ENCODE measurements around the gene OR51B4. TPM values are rescaled to one million over a fixed set of nuclear protein-coding genes. Genes with fewer than 3 reads are reported as not detected.

OR51B4 gene
- total and polyA plus RNA-seq, 9 of the 15 experiments (the other 6 are each of a cell fraction or from before 2014, with no cell fraction given): 17.1 to 64.6 (median 39.9) TPM

DNA sequence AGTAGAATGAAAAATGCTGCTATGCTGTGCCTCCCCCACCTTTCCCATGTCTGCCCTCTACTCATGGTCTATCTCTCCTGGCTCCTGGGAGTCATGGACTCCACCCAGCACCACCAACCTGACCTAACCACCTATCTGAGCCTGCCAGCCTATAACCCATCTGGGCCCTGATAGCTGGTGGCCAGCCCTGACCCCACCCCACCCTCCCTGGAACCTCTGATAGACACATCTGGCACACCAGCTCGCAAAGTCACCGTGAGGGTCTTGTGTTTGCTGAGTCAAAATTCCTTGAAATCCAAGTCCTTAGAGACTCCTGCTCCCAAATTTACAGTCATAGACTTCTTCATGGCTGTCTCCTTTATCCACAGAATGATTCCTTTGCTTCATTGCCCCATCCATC is 17.1 kb downstream of the OR51B4 start:
- H4K20me1 ChIP-seq (replicated peaks; ENCODE audit: control insufficient read depth, insufficient read depth, low read length): no peaks in the 10 kb centered on the region
- H3K4me3 ChIP-seq: no peak overlapping the region
- no peaks in the 10 kb centered on the region for H3K27me3 ChIP-seq (ENCODE audit: control insufficient read depth in 2 of 2, insufficient read depth in 2 of 2, low read length in 2 of 2)
- peak; percentile 67 for FAIRE-seq
- no peak overlapping the region for H2AFZ ChIP-seq (ENCODE audit: low read depth, low read length)
- peak overlapping the region; percentile 80 for H3K4me2 ChIP-seq (ENCODE audit: insufficient read depth, low read length)
- WGBS (ENCODE audit: insufficient coverage, low coverage, missing lambda C conversion rate): 0% methylated on average over 2 of the region's 2 CpGs
- peak overlapping the region; percentile 77 for H3K27ac ChIP-seq (ENCODE audit: extremely low read depth, low read depth, low read length)
- peak; percentile 11 for ATAC-seq
- no peaks in the 10 kb centered on the region for H3K9me1 ChIP-seq (ENCODE audit: control insufficient read depth, insufficient read depth, low read length)
- H3K9ac ChIP-seq (ENCODE audit: insufficient read depth in 1 of 2, low read depth in 2 of 2, low read length in 2 of 2): peak overlapping the region in 1 of 2 experiments; percentile 56; a peak in 3 of 4 replicates
- peak; percentile 93 to 97 (median 96) for DNase-seq (ENCODE audit: extremely low read depth in 1 of 4, low spot score in 3 of 4)
- no peaks in the 10 kb centered on the region for H3K9me3 ChIP-seq (replicated peaks; ENCODE audit: control insufficient read depth, insufficient read depth, low read depth, low read length)
- peaks cover 35% of the 10 kb centered on the region for H3K36me3 ChIP-seq (ENCODE audit: control insufficient read depth, insufficient read depth, low read length)
- CTCF ChIA-PET (ENCODE audit: low intra/inter-chr PET ratio): no interaction called here
- POLR2A ChIA-PET: interaction anchor here (0.7 to 6.4 kb wide), 7 partner anchors 14 to 44 kb away, joined by 3 to 40 read pairs (median 4); partner anchors contain the start of gene HBE1
- intact Hi-C loops (cut with micrococcal nuclease) (loop anchor here (10.0 kb wide), 2 partner anchors 220 to 310 kb away; partner anchors contain the start of genes TRIM6 and UBQLN3), in situ Hi-C loops (cut with MboI) (loop anchor here (5.0 kb wide), 2 partner anchors 42 to 162 kb away; no protein-coding TSS in a partner anchor)
- peaks cover 90% of the 10 kb centered on the region for H3K79me2 ChIP-seq (ENCODE audit: control insufficient read depth, insufficient read depth, low read length)
- BruUV-seq (replicated peaks): no TSS peak
- peaks cover 29 to 87% of the 10 kb centered on the region in 2 experiments for H3K4me1 ChIP-seq (replicated peaks in 1 of 2; ENCODE audit: control insufficient read depth in 2 of 2, insufficient read depth in 2 of 2, low read length in 2 of 2)
- peak; percentile 33; the same call in 1 of the 2 replicates for TF ChIP-seq SMARCE1 (IDR thresholded peaks at IDR 0.05)
- peak; percentile 96 for TF ChIP-seq CBFA2T2 (conservative IDR thresholded peaks at IDR 0.05)
- no peak for TF ChIP-seq TCFL5 (CRISPR knock-in tag; conservative IDR thresholded peaks at IDR 0.05)
- TF ChIP-seq NCOA2 (IDR thresholded peaks at IDR 0.05; ENCODE audit: partially characterized antibody in 2 of 2): no peak
- TF ChIP-seq, protein P1, sequence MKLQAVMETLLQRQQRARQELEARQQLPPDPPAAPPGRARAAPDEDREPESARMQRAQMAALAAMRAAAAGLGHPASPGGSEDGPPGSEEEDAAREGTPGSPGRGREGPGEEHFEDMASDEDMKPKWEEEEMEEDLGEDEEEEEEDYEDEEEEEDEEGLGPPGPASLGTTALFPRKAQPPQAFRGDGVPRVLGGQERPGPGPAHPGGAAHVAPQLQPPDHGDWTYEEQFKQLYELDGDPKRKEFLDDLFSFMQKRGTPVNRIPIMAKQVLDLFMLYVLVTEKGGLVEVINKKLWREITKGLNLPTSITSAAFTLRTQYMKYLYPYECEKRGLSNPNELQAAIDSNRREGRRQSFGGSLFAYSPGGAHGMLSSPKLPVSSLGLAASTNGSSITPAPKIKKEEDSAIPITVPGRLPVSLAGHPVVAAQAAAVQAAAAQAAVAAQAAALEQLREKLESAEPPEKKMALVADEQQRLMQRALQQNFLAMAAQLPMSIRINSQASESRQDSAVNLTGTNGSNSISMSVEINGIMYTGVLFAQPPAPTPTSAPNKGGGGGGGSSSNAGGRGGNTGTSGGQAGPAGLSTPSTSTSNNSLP (IDR thresholded peaks at IDR 0.05; ENCODE audit: borderline replicate concordance, low read depth, low read length): 0 out of 2 replicates have a peak, but pooled peaks have one; percentile 43
- TF ChIP-seq, protein P2, sequence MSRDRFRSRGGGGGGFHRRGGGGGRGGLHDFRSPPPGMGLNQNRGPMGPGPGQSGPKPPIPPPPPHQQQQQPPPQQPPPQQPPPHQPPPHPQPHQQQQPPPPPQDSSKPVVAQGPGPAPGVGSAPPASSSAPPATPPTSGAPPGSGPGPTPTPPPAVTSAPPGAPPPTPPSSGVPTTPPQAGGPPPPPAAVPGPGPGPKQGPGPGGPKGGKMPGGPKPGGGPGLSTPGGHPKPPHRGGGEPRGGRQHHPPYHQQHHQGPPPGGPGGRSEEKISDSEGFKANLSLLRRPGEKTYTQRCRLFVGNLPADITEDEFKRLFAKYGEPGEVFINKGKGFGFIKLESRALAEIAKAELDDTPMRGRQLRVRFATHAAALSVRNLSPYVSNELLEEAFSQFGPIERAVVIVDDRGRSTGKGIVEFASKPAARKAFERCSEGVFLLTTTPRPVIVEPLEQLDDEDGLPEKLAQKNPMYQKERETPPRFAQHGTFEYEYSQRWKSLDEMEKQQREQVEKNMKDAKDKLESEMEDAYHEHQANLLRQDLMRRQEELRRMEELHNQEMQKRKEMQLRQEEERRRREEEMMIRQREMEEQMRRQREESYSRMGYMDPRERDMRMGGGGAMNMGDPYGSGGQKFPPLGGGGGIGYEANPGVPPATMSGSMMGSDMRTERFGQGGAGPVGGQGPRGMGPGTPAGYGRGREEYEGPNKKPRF (IDR thresholded peaks at IDR 0.05; ENCODE audit: low read depth, low read length): no peak
- TF ChIP-seq, protein P3, sequence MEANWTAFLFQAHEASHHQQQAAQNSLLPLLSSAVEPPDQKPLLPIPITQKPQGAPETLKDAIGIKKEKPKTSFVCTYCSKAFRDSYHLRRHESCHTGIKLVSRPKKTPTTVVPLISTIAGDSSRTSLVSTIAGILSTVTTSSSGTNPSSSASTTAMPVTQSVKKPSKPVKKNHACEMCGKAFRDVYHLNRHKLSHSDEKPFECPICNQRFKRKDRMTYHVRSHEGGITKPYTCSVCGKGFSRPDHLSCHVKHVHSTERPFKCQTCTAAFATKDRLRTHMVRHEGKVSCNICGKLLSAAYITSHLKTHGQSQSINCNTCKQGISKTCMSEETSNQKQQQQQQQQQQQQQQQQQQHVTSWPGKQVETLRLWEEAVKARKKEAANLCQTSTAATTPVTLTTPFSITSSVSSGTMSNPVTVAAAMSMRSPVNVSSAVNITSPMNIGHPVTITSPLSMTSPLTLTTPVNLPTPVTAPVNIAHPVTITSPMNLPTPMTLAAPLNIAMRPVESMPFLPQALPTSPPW (CRISPR knock-in tag; IDR thresholded peaks at IDR 0.05): peak; percentile 38
- peak; percentile 73 for TF ChIP-seq ZKSCAN1 (IDR thresholded peaks at IDR 0.05; ENCODE audit: low read depth, low read length)
- no peak for TF ChIP-seq ZNF140 (CRISPR knock-in tag; IDR thresholded peaks at IDR 0.05)
- no peak for TF ChIP-seq SRSF9 (IDR thresholded peaks at IDR 0.05; ENCODE audit: borderline replicate concordance, low read depth, low read length)
- no peak for TF ChIP-seq HNRNPL (IDR thresholded peaks at IDR 0.05; ENCODE audit: low read depth, low read length)
- no peak for TF ChIP-seq ZNF124 (CRISPR knock-in tag; IDR thresholded peaks at IDR 0.05)
- no peak for TF ChIP-seq RB1 (IDR thresholded peaks at IDR 0.05; ENCODE audit: low read depth)
